ENCODE data around the gene VAV3.
"Not testable (repeated sequence)": the region's sequence is repeated elsewhere in the genome, so short reads cannot be mapped to it uniquely, and the experiment has no call there.

Gene VAV3

DNA sequence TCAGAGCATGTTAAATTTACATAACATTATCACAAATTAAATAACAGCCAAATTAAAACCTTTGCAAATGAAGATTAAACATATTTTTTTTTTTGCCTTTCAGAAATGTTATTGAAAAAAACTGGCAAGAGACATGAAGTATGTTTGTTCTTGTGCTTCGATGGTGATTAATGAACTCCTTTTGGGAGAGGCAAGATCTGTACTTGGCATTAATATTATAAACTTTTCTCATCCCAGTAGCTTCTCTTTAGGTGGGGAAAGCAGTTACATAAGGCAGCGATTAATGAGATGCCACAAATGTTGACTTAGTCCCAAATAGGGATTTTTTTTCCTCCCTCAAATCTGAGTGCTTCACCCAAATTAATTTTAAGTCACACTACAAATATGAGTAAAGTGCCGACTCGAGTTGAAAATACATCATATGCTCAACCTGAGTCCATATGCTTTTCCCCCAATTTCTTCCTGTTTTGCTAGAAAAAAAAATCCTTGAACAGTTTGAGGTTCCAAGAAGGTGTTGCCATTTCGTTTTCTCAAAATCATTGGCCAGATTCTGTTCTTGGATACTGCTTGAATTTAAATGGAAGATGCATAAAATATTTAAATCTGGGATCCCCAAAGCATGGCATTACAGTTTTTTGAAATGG, 294.5 kb downstream of the VAV3 start:
- DNase-seq, result no peak

DNA sequence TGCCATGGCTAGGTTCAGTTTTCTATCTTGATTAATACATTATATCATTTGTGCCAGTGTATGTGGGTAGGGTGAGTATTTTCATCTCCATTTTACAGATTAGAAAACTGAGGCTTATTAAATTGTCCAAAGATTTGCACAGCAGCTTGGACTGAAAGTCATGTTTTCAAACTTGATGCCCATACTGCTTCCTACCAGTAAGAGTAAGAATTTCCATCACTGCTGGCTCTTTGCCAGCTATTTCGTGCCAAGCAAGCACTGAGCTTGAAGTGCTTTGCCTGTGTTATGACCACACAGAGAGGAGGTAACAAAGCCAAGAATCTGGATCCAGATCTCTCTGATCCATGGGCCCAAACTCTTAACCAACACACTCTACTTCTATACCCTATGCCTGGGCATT, 295.0 kb downstream of the VAV3 start:
- DNase-seq, result no peak

DNA sequence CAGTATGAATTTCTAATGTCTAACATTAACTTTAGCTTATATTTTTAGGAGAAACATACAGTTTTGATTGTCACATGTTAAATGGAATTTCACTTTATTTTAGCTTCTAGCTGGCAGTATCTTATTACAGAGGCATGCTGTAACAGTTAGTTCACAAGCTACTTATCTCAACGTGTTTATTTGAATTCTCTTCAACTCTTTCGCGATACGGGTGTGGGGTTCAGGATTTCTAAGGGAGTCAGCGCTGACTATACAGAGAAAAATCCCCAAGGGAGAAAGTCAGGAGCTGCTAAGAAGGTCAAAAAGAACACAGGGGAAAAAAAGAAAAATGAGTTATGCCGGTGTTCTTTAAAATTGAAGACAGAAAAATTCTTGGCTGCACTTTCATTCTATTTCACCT, 296.2 kb downstream of the VAV3 start:
- DNase-seq, result no peak

DNA sequence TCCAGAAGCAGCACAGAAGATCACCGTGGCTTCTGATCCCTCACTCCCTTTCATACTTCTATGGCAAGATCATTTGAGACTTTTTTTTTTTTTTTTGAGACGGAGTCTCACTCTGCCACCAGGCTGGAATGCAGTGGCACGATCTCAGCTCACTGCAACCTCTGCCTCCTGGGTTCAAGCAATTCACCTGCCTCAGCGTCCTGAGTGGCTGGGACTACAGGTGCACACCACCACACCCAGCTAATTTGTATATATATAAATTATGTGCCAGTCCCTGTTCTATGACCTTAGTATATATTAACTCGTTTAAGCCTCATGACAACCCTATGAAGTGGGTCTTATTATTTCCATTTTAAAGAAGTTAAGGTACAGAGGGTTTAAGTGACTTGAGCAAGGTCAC, 298.5 kb downstream of the VAV3 start:
- DNase-seq, result no peak

DNA sequence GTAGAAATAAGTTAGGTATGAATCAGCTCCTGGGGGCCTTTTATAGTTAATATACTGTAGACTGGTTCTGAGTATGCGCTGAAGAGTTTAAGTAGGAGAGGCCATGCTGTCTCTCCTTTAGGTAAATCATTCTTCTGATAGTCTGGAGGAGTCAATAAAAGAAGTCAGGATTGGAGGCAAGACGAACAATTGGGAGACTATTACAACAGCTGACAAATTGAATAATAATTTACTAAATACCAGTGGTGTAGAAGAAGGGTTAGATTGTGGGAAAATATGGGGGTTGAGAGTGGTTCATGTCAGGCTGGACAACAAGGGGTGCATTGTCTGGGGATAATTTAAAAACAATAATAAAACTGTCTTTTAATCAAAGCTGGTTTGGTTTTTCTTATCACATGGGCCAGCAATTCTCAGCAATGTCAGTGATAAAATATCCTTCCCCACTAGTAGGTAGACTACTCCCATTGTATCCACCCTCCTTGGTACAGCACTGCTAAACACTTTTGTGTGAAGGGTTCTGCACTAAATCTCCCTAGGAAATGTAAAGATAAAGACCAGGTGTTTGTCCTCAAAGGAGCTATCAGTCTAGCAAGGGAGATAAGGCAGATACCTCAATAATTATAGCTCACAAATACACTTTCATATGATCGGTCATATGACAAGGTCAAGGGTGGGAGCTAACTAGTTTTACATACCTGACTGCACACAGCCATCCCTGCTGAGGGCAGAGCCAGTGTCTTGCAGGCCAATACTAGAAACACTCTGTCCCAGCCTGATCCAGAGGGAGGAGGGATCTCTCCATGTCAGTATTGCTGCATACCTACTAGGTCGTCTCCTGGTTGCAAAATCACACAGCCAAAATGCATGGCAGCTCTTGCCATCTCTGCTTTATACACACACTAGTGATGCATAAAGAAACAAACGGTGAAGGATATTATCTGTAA, 299.7 kb downstream of the VAV3 start:
- no peak for DNase-seq

DNA sequence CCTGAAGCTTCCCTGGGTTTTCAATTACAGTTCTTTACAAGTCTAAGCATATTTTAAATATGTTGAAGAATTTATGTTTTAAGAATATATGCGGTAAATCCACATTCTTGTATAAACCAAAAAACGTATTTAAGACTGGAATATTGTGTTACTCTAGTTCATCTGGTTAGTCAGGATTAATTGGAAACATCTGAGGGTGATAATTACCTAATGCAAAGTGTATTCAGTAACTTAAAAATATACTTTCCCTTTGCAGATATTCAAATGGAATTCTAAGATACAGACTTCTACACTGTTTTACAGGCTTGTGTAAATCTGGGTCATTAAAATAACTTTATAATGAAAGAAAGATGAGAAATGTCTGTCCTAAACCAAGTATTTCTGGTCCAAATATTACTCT, 302.0 kb downstream of the VAV3 start:
- no peak for DNase-seq

DNA sequence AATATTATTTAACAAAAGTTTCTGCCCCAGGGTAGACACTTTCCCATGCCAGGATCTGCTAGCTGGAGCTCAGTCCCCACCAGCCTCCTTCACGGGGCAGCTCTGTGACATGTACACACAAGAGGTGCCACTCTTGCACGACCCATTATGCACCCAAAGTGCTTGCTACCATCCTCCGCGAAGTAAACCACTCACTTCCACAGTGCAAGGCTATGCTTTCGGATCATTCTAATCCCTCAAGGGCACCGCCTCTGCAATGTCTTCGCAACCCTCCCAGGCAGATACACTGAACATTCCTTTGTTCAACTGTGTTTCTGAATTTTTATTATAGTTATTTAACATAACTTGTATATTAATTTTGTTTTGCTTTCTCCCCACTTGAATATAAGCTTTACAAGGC, 303.8 kb downstream of the VAV3 start:
- DNase-seq, result no peak

DNA sequence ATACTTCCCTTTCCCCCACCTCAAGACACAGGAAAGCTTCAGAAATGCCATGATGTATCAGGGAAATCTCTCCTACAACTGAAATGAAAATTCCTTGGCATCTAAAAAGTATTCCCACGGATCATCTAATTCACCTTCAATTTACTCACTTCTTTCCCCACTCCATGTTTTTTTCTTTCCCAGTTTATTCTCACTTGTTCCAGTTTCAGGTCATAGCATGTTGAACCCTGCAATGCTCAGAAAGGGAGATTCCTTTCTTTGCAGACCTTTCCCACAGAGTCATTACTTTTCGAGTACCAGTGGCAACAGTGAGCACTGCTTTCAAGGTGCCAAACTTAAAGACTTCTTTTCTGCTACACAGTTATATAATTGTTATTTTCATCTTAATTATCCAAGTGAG, 305.0 kb downstream of the VAV3 start:
- DNase-seq, result no peak

DNA sequence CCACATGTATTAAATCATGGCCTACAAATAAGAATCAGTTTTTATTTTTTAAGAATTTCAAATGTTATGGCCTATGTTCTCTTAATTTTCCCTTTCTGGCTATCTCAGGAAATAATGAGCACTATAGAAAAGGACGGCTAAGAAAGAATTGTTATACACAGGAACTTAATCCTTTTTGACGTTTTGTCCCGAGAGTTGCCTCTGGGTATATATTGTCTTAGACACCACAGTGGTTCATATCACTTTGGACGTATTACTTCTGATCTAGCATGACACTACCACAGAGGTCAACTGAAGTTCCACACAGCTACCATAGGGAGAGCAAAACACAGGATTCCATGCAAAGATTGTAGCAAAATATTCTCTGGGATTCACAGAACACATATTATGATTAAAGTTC, 307.6 kb downstream of the VAV3 start:
- no peak for DNase-seq

DNA sequence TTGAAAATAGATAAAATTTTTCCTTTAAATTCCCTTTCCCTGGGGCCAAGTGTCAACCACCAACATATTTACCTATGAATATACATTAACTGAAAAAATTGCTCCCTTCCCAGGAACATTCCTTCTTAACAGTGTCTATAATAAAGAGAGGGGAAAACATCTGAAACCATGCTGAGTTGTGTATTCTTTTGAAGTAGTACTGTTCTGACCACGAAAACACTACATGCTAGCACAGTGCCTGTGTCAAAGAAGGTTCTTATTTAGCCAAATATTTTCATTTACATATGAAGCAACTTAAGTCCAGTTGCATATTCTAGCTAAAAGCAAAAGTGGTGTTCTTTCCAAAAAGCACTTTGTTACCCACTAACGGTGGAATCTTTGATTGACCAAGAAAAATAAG, 311.2 kb downstream of the VAV3 start:
- no peak for DNase-seq

DNA sequence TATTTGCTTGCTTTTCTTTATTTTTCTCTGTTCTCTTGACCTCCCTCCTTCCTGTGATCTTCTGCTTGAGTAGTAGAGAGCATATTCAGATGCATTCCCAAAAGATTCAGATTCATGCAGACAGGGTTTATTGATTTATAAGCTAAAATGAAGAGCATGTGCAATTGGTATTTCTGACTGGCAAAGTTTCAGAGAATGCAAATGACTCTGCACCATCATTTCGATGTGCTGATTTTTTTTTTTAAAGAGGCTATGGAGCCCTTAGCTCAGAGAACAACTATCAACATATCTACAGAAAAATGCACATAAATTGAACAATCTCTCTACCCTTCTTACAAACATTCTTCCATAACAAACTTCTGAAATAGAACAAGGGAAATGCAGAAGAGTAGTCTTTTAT, 312.0 kb downstream of the VAV3 start:
- no peak for DNase-seq

DNA sequence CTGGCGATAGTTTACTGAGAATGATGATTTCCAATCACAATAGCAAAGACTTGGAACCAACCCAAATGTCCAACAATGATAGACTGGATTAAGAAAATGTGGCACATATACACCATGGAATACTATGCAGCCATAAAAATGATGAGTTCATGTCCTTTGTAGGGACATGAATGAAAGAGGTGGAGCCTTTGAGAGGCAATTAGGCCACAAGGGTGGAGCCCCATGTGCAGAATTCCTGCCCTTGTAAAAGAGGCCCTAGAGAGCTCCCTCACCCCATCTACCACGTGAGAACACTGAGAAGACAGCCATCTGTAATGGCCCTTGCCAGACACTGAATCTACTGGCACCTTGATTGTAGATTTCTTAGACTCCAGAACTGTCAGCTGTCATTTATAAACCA, 314.2 kb downstream of the VAV3 start:
- not testable (repeated sequence) for DNase-seq

DNA sequence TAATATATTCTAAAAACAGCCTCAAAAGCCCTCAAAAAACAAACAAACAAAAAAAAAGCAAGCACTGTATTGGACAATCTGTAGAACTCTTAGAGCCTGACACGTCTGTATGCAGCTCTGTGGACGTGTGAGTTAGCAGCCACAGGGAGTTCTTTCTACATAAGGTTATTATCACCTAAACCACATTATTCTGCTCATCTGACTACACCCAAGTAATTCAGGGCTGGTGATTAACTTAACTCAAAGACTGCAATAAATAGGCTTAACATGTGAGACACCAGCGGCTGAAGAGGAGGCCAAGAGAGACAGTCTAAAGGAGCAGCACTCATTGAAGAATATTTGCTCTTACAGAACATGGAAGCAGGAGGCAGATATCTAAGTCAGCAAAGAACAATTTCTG, 316.0 kb downstream of the VAV3 start:
- DNase-seq, result no peak

DNA sequence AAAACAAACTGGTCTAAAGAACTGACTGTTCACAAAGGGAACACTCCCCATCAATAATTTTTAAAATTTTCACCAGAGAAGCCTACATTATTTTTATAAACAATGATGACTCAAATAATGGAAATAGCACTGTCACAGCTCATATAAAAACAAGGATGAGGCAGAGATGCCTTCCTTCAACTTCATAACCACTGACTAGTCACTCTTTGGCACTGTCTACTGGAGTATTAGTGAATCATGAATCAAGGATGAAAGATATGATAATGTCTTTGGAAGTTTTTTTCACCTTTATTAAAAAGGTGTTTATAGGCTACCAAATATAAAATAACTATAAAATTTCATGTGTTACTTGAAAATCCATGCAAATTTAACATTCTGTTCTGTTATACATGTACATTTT, 316.9 kb downstream of the VAV3 start:
- no peak for DNase-seq

DNA sequence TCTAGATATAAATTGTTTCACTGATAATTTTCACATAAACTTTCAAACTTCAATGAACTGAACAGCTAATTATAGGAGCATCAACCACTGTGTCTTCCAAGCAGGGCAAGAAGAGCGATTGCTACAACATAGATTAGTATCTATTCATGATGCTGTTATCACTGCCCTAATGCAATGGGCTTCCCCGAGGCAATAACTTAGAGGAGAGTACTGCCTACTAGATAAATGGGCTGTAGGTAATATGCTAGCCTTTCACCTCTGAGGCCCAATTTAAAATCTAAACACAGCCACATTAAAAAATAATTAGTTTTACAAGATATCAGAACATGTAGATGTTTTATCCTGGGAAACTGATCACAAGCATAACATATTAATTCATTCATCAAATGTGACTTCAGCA, 318.0 kb downstream of the VAV3 start:
- DNase-seq, result no peak

DNA sequence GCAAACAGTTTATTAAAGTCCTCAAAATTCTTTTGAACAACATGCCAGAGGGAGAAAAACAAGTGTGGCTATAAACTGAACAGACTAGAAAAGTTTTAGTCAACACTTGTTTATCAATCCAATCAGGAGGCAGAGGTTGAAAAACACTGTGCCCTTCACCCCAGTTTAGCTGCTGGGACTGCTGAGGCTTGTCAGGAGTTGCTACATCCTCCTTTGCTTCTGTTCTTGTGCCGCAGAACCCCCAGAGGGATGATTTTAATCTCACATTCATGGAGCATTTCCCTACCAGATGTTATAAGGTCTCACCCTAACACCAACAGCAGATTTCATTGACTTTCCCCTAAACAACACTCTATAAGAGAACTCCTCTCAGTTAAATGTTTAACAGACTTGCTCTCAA, 321.2 kb downstream of the VAV3 start:
- DNase-seq, result no peak

DNA sequence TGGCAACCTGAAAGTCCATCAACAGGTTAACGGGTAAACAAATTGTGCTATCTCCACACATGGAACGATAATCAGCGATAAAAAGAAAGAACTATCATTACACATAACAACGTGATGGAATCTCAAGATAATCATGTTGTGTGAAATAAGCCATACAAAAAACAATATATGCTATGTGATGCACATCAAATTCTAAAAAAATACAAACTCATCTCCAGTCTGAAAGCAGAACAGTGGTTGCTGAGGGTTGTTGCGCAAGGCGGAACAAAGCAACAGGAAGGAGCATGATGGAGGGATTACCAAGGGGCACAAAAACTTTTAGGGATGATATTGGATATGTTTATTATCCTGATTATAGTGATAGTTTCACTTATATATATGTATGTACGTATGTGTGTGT, 324.8 kb downstream of the VAV3 start:
- DNase-seq, result peak; percentile 15

DNA sequence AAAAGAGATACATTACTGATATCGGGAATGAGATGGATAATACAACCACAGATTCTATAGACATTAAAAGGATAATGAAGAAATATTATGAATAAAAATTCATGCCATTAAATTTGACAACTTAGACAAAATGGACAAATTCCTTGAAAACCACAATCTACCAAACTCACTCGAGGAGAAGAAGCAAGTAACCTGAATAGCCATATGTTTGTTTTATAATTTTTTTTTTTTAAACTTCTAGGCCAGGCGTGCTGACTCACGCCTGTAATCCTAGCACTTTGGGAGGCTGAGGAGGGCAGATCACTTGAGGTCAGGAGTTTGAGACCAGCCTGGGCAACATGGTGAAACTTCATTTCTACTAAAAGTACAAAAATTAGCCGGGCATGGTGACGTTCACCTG, 327.9 kb downstream of the VAV3 start:
- no peak for DNase-seq

DNA sequence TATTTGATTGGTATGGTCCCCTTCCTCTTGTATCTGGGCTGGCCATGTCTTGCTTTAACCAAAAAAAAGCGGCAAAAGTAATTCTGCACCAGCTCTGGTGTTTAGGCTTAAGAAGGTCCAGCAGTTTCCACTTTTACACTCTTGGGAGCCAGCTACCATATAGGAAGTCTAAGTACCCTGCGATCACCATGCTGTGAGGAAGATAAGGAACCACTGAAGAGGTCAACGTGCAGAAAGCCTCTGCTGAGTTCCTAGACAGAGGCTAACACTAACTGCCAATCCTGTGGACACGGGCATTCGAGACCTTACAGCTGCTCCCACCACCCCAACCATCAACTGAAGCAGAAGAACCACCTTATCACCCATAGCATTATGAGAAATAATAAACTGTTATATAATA, 331.4 kb downstream of the VAV3 start:
- DNase-seq, result no peak

DNA sequence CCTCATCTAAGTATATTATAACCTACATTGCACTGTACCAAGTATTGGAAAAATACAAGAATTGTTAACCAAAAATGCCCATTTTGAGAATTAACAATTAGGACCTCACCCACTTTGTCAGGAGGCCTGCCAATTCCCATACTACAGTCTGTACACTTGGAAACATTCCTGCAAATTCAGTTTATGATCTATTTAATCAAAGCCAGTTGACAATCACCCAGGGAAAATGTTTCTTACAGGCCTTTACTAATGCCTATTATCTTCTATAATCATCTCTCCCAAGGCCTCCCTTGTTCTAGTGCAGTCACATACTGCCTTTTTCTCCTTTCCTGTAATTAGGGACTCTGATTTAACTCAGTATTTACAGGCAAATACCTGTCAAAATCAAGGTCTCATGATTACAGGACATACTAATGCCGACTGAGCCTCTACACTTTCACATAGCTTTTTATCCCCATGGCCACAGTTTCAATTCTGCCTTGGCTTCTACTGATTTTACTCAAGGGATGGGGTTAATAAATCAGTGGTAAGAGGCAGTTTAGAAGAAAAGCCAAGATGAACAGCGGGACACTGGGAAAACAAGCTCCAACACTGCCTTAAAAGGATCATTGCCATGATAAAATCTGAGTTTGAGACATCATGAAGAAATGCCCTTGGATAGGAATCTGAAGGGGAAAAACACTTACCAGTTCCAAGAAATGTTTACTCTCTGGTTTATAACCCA, 338.7 kb downstream of the VAV3 start:
- DNase-seq, result no peak

DNA sequence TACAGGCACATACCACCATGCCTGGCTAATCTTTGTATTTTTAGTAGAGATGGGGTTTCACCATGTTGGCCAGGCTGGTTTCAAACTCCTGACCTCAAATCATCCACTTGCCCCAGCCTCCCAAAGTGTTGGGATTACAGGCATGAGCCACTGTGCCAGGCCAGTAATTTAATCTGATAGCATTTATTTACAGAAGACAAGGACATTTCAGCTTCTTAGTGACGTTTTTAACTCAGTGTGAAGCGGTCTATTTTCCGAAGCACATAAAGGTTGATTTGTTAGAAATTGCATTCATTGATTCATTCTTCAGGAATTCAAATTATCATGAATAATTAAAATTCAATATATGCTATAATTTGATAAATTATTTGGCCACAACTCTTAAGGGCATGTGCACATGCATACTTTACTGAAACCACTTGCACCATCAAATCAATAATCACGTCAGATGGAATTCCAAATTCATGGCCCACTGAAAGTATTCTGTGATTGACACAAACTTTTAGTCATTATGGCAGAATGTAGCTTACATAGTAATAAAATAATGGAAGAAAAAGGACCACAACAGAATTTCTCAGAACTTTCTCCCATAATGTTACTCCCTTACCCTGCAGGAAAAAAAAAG, 339.5 kb downstream of the VAV3 start:
- DNase-seq, result no peak

DNA sequence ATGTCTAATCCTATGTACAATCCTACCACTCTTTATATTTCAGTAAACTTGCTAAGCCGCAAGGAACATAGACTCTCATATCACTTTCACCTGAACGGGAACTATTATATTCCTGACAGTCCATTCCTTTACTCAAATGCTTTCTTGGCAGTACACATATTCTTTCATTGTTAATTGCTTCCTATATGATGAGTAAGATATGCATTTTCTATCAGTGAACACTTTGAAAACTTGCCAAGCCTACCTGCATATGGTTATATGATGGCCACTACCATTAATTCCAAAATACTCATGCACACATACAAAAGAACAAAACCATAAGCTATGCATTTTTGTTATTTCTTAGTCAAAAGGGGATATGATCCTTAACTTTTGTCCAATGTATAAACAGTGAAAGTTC, 341.5 kb downstream of the VAV3 start:
- DNase-seq, result no peak

DNA sequence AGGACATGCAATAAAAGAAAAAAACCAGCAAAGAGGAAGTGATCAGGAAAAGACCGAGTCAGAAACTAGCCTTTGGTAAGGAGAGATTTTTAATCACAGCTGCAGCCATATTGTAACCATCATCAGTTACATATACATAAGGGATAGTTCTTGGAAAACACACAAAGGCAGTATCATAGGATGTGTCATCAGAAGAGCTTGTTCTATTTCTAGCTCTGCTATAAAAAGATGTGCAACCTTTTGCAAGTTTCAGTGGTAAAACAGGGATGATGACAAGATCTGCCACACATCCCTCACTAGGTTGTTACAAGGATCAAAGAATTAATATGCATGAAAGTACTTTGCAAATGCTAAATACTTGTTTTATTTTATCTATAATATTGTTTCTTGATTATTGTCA, 342.0 kb downstream of the VAV3 start:
- no peak for DNase-seq

DNA sequence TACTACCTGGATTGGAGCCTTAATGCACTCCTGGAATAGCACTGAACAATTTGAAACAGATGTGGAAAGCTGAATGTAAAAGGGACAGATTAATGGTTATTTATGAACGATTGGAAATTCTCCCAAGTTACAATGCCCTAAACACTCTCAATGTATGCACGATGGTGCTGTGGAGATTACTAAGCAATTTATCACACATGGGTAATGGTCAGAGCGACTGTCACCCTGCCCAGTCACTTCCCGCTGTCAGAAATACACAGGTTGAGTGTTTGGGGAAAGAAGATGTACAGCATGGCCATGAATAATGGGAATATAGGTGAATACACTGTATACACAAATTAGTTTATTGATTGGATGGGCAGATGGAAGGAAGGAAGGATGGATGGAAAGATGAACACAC, 342.4 kb downstream of the VAV3 start:
- no peak for DNase-seq

All from inflammatory macrophage treated with lipopolysaccharide for 4 hours (primary cell).